Stomach (tissue), 4 donors: ENCODE measurements around the gene ABL1.

Source experiments
- EP300 ChIP-seq: sonication (generic); formaldehyde crosslinking; IDR thresholded peaks from one replicate; pipeline ENCODE4 v1.6.1; 2017; ENCODE audit warnings: antibody characterized with exemption
- POLR2AphosphoS5 ChIP-seq, 3 donors: sonication (generic); formaldehyde crosslinking; IDR thresholded peaks; one replicate each; pipeline ENCODE4 v1.6.1; 2016; ENCODE audit warnings: antibody characterized with exemption in 3 of 3
- TF ChIP-seq, protein P1 (sequence below), 7 experiments: fragments of 450-650 bp in 4 of 7; fragments of 200-600 bp in 3 of 7; sonication (generic) in 3 of 7; IDR thresholded peaks; one replicate each; pipeline ENCODE4 v1.5.1; 2016 to 2019; ENCODE audit warnings: antibody characterized with exemption in 7 of 7, control low read depth in 2 of 7, mild to moderate bottlenecking in 1 of 7

GRCh38 chr9:130888146-130888885 is 53.3 kb downstream of the ABL1 start:
- no peak for TF ChIP-seq EP300
- no peak for TF ChIP-seq POLR2AphosphoS5 (IDR thresholded peaks at IDR 0.05)
- TF ChIP-seq, protein P1, sequence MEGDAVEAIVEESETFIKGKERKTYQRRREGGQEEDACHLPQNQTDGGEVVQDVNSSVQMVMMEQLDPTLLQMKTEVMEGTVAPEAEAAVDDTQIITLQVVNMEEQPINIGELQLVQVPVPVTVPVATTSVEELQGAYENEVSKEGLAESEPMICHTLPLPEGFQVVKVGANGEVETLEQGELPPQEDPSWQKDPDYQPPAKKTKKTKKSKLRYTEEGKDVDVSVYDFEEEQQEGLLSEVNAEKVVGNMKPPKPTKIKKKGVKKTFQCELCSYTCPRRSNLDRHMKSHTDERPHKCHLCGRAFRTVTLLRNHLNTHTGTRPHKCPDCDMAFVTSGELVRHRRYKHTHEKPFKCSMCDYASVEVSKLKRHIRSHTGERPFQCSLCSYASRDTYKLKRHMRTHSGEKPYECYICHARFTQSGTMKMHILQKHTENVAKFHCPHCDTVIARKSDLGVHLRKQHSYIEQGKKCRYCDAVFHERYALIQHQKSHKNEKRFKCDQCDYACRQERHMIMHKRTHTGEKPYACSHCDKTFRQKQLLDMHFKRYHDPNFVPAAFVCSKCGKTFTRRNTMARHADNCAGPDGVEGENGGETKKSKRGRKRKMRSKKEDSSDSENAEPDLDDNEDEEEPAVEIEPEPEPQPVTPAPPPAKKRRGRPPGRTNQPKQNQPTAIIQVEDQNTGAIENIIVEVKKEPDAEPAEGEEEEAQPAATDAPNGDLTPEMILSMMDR (IDR thresholded peaks at IDR 0.05), result no peak
